Fibroblast of skin of scalp (primary cell): ENCODE results near the gene GTPBP6.
"Not testable (repeated sequence)": the region's sequence is repeated elsewhere in the genome, so short reads cannot be mapped to it uniquely, and the experiment has no call there.

Experiments
- DNase-seq: peaks from one replicate; pipeline ENCODE4 v3.0.0-alpha.2; 2013

Gene GTPBP6

GRCh38 chrX:288561-288991 is 30.0 kb downstream of the GTPBP6 start:
- no peak for DNase-seq

GRCh38 chrX:287670-288069 is 30.9 kb downstream of the GTPBP6 start:
- DNase-seq, result no peak

- DNase-seq, result no peak
Measured at GRCh38 chrX:285076-285677, 33.4 kb downstream of the GTPBP6 start.

GRCh38 chrX:283115-283845 is 35.3 kb downstream of the GTPBP6 start:
- DNase-seq, result peak; percentile 84

GRCh38 chrX:282000-282681 is 36.5 kb downstream of the GTPBP6 start:
- DNase-seq, result not testable (repeated sequence)

GRCh38 chrX:281166-281999 is 37.2 kb downstream of the GTPBP6 start, which contains the start of gene PLCXD1:
TSS of gene PLCXD1 (plus strand) at chrX:281381. CDS start at chrX:284188, 2,807 bp downstream.
- DNase-seq, result no peak

- not testable (repeated sequence) for DNase-seq
Measured at GRCh38 chrX:280722-281121, 37.9 kb downstream of the GTPBP6 start.

- not testable (repeated sequence) for DNase-seq
Measured at GRCh38 chrX:279757-280604, 38.6 kb downstream of the GTPBP6 start.

- peak; percentile 40 for DNase-seq
Measured at GRCh38 chrX:276581-277201, 41.9 kb downstream of the GTPBP6 start.

GRCh38 chrX:275967-276580 is 42.5 kb downstream of the GTPBP6 start:
- DNase-seq, result peak; percentile 60

- DNase-seq, result no peak
Measured at GRCh38 chrX:275476-275966, 43.1 kb downstream of the GTPBP6 start.

GRCh38 chrX:274904-275475 is 43.6 kb downstream of the GTPBP6 start:
- peak; percentile 40 for DNase-seq

- no peak for DNase-seq
Measured at GRCh38 chrX:270848-271367, 47.7 kb downstream of the GTPBP6 start.

GRCh38 chrX:267771-268261 is 50.8 kb downstream of the GTPBP6 start:
- DNase-seq, result no peak

GRCh38 chrX:265502-265901 is 53.1 kb downstream of the GTPBP6 start:
- DNase-seq, result no peak

- no peak for DNase-seq
Measured at GRCh38 chrX:264634-265455, 53.8 kb downstream of the GTPBP6 start.

GRCh38 chrX:264006-264405 is 54.6 kb downstream of the GTPBP6 start:
- not testable (repeated sequence) for DNase-seq

GRCh38 chrX:262381-262909 is 56.2 kb downstream of the GTPBP6 start:
- DNase-seq, result no peak
